ENCODE data around the gene MARCHF11. TPM values are rescaled to one million over a fixed set of nuclear protein-coding genes. Genes with fewer than 3 reads are reported as not detected.

MARCHF11 gene
- total RNA-seq (2022; extraction: Qiagen RNA extraction): not detected in 5 replicates

GRCh38 chr5:16179511-16179935, at the start of gene MARCHF11:
Gene MARCHF11, minus strand, starts transcription at chr5:16179791. Its CDS starts 216 bp downstream, at chr5:16179575.

